ENCODE measurements around the gene ASCL3. TPM values are rescaled to one million over a fixed set of nuclear protein-coding genes. Genes with fewer than 3 reads are reported as not detected.
"Not testable (repeated sequence)": the region's sequence is repeated elsewhere in the genome, so short reads cannot be mapped to it uniquely, and the experiment has no call there.

Gene ASCL3
- total RNA-seq, 4 donors from 2014 or later: not detected

DNA sequence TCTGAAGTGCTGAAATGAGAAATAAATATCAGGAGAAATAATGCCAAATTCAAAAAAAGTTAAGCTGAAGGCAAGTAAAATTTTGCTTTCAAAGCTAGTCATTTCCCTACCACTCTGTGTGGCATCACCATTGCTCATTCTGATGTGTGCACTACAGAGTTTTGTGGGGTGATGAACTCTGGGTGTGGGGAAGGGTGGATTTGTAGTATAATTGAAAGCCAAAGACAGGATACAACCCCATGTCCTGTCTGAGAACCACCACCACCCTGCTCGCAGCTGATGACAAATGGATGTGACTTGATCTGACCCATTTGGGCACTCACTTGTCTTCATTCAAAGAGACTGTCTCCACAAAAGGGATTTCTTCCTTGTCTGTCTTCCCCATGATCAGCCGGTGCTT lies 40.7 kb upstream of the ASCL3 start:
- intact Hi-C loops (cut with DNase I; ENCODE audit: low total_unique reads): no loop called here
- TF ChIP-seq POLR2A (IDR thresholded peaks at IDR 0.05): no peak
- TF ChIP-seq, protein P1, sequence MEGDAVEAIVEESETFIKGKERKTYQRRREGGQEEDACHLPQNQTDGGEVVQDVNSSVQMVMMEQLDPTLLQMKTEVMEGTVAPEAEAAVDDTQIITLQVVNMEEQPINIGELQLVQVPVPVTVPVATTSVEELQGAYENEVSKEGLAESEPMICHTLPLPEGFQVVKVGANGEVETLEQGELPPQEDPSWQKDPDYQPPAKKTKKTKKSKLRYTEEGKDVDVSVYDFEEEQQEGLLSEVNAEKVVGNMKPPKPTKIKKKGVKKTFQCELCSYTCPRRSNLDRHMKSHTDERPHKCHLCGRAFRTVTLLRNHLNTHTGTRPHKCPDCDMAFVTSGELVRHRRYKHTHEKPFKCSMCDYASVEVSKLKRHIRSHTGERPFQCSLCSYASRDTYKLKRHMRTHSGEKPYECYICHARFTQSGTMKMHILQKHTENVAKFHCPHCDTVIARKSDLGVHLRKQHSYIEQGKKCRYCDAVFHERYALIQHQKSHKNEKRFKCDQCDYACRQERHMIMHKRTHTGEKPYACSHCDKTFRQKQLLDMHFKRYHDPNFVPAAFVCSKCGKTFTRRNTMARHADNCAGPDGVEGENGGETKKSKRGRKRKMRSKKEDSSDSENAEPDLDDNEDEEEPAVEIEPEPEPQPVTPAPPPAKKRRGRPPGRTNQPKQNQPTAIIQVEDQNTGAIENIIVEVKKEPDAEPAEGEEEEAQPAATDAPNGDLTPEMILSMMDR (IDR thresholded peaks at IDR 0.05): no peak
- DNase-seq (ENCODE audit: low spot score in 2 of 2): no peak
- H3K4me3 ChIP-seq (ENCODE audit: low read depth, poor library complexity, severe bottlenecking): no peak overlapping the region
- WGBS, 2 donors: 74 to 96% methylated on average over 2 of the region's 2 CpGs

DNA sequence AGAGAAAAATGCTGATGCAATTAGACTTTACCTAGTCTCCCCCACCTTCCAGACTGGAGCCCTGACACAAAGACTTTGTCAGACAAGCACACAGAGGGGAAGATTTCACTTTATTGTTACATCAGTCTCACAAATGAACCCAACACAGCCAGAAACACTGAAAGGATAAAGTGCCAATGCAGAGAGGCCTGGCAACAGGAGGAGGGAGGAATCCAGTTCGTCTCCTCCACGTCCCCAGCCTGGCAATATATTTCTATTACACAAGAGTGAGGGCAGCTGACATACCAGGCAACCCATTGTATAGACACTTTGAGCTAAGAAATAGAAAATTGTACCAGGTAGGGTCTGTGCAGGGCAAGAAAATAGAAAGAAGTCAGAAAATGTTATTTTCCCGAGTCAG lies 37.7 kb upstream of the ASCL3 start:
- TF ChIP-seq POLR2A (IDR thresholded peaks at IDR 0.05): no peak
- TF ChIP-seq, protein P1 (IDR thresholded peaks at IDR 0.05): no peak
- DNase-seq (ENCODE audit: low spot score in 2 of 2): no peak
- WGBS, 2 donors: 75% methylated on average over 3 of the region's 3 CpGs
- H3K4me3 ChIP-seq (ENCODE audit: low read depth, poor library complexity, severe bottlenecking): no peak overlapping the region
- intact Hi-C loops (cut with DNase I; ENCODE audit: low total_unique reads): no loop called here

DNA sequence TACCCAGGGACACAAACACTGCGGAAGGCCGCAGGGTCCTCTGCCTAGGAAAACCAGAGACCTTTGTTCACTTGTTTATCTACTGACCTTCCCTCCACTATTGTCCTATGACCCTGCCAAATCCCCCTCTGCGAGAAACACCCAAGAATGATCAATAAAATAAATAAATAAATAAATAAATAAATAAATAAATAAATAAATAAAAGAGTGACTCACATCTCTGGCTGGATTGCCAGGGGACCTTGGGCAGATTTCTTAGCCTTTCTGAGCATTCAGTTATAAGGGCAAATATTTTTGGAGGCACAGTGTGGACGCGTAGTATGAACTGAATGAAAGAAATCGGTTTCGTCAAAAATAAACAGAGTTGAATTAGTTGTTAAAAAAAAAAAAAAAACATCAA lies 36.5 kb upstream of the ASCL3 start:
- intact Hi-C loops (cut with DNase I; ENCODE audit: low total_unique reads); DNase-seq (ENCODE audit: low spot score in 2 of 2); H3K4me3 ChIP-seq (ENCODE audit: low read depth, poor library complexity, severe bottlenecking): not testable (repeated sequence)
- WGBS, 2 donors: 82 to 87% methylated on average over 5 of the region's 7 CpGs

DNA sequence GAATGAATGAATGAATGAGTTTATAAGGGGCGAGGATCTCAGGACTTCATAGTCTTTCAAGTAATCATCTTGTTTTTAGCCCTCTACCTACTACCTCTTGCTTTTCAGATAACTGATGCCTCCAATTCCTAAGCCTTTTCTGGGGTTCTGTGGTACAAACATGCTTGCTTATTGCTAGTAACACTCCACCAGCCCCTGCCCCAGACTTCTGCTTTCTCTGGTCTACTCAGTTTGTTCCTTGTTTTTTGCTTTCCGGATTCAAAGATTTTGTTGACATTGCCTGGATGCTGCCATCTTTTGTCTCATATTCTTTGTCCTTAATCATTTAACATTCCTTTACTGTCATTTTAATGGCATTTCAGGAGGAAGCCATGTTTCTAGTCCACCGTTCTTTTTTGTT lies 30.3 kb upstream of the ASCL3 start:
- WGBS, 2 donors: 76 to 77% methylated on average over 3 of the region's 3 CpGs

DNA sequence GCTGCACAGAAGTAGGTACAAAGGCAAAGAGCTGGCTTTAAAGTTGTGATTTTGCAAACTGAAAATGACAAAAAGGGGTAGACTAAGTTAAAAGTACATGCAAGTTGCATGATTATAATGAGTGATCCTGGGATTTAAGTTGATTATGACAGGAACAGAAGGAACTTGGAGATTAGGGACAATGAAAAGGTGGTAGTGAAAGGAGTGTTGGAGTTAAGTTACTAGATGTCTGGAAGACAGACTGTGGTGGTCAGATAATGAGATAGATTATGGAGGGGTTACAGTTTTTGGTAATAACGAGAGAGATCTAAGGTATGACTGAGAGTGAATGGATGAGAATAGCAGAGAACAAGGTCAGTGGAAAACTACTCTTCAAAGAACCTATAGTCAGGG lies 29.1 kb upstream of the ASCL3 start:
- intact Hi-C loops (cut with DNase I; ENCODE audit: low total_unique reads): no loop called here
- DNase-seq (ENCODE audit: low spot score in 2 of 2): no peak
- TF ChIP-seq, protein P1 (IDR thresholded peaks at IDR 0.05): no peak
- TF ChIP-seq POLR2A (IDR thresholded peaks at IDR 0.05): no peak
- H3K4me3 ChIP-seq (ENCODE audit: low read depth, poor library complexity, severe bottlenecking): no peak overlapping the region
- 76 to 80% methylated on average over 1 of the region's 1 CpG for WGBS, 2 donors

More for the DNA sequence above, 30.3 kb upstream of the ASCL3 start:
- intact Hi-C loops (cut with DNase I; ENCODE audit: low total_unique reads): no loop called here
- DNase-seq (ENCODE audit: low spot score in 2 of 2): no peak
- H3K4me3 ChIP-seq (ENCODE audit: low read depth, poor library complexity, severe bottlenecking): no peak overlapping the region
- TF ChIP-seq POLR2A (IDR thresholded peaks at IDR 0.05): no peak
- TF ChIP-seq, protein P1 (IDR thresholded peaks at IDR 0.05): no peak

DNA sequence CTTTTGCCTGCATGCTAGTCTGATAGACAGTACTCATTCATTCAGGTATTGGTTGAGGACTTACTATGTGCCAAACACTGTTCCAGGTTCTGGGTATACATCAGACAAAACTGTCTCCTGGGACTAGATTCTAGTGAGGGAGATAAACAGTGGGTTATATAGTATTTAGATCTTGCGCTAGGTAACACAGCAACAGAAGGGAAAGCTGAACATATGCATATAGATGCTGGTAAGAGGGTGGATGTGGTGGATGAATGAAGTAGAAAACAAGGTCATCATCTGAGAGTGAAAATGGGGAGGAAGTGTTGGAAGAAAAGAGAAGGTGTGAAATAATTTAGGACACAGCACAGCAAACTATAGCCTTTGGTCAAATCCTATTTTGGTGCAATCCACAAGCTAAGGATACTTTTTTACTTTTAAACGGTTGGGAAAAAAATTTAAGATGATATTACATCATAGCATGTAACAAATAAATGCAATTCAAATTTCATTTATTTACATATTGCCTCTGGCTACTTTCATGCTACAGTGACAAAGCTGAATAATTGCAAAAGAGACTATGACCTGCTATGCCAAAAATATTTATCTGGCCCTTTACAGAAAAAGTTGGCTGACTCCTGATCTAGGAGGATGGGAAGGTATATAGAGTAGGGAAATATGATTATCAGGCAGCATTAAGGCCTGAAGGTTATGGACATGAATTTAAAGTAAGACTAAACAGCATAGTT lies 28.5 kb upstream of the ASCL3 start:
- no peak for DNase-seq (ENCODE audit: low spot score in 2 of 2)
- WGBS, 2 donors: 65 to 75% methylated on average over 2 of the region's 2 CpGs
- no peak overlapping the region for H3K4me3 ChIP-seq (ENCODE audit: low read depth, poor library complexity, severe bottlenecking)
- TF ChIP-seq POLR2A (IDR thresholded peaks at IDR 0.05): no peak
- TF ChIP-seq, protein P1 (IDR thresholded peaks at IDR 0.05): no peak
- intact Hi-C loops (cut with DNase I; ENCODE audit: low total_unique reads): no loop called here
